ENCODE measurements around the gene AP3M1. TPM values are rescaled to one million over a fixed set of nuclear protein-coding genes. Genes with fewer than 3 reads are reported as not detected.

AP3M1 gene
- total RNA-seq, 6 experiments from 2014 or later: 41.4 to 51.5 (median 47.0) TPM

- Mint-ChIP-seq H3K27ac (peak overlapping the region; percentile 73), H3K36me3 (ENCODE audit: low read depth) (peaks cover 87% of the 10 kb centered on the region)
Measured at GRCh38 chr10:74113546-74113945, 37.1 kb downstream of the AP3M1 start.

DNA sequence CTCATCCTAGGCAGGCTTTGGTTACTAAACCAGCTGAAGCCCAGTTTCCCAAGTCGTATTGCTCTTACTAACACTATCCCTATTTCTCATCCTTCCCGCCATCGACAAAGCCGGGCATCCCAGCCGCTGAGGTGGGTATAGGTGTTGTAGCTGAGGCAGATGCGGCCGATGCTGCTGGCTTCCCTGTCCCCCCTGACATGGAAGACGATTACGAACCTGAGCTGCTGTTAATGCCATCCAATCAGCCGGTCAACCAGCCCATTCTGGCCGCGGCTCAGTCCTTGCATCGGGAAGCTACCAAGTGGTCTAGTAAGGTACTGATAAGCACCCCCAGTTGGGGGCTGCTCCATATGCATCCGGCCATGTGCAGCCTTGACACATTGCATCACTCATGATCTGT, 38.8 kb downstream of the AP3M1 start:
- H3K27ac Mint-ChIP-seq: peak overlapping the region; percentile 73

More at GRCh38 chr10:74113546-74113945, 37.1 kb downstream of the AP3M1 start:
- H3K4me1 Mint-ChIP-seq (ENCODE audit: low read depth): peaks cover 62% of the 10 kb centered on the region
- H3K4me3 Mint-ChIP-seq: peak overlapping the region; percentile 60
- peaks cover 27% of the 10 kb centered on the region for H3K27me3 Mint-ChIP-seq (ENCODE audit: insufficient read depth)
- DNase-seq: peak; percentile 50
- TF ChIP-seq, protein P1, sequence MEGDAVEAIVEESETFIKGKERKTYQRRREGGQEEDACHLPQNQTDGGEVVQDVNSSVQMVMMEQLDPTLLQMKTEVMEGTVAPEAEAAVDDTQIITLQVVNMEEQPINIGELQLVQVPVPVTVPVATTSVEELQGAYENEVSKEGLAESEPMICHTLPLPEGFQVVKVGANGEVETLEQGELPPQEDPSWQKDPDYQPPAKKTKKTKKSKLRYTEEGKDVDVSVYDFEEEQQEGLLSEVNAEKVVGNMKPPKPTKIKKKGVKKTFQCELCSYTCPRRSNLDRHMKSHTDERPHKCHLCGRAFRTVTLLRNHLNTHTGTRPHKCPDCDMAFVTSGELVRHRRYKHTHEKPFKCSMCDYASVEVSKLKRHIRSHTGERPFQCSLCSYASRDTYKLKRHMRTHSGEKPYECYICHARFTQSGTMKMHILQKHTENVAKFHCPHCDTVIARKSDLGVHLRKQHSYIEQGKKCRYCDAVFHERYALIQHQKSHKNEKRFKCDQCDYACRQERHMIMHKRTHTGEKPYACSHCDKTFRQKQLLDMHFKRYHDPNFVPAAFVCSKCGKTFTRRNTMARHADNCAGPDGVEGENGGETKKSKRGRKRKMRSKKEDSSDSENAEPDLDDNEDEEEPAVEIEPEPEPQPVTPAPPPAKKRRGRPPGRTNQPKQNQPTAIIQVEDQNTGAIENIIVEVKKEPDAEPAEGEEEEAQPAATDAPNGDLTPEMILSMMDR (IDR thresholded peaks at IDR 0.05): no peak
- no peaks in the 10 kb centered on the region; the same call in 1 of the 2 replicates for H3K9me3 Mint-ChIP-seq

GRCh38 chr10:74110120-74110519, 40.5 kb downstream of the AP3M1 start:
- H3K9me3 Mint-ChIP-seq: no peaks in the 10 kb centered on the region; the same call in 1 of the 2 replicates
- H3K27me3 Mint-ChIP-seq (ENCODE audit: insufficient read depth): peaks cover 23% of the 10 kb centered on the region
- peaks cover 76% of the 10 kb centered on the region for H3K36me3 Mint-ChIP-seq (ENCODE audit: low read depth)
- TF ChIP-seq, protein P1 (IDR thresholded peaks at IDR 0.05): no peak
- peaks cover 59% of the 10 kb centered on the region for H3K4me1 Mint-ChIP-seq (ENCODE audit: low read depth)
- peak overlapping the region; percentile 31; the same call in 1 of the 2 replicates for H3K27ac Mint-ChIP-seq
- DNase-seq: no peak
- no peak overlapping the region for H3K4me3 Mint-ChIP-seq

More for the DNA sequence above, 38.8 kb downstream of the AP3M1 start:
- H3K27me3 Mint-ChIP-seq (ENCODE audit: insufficient read depth): peaks cover 23% of the 10 kb centered on the region
- H3K9me3 Mint-ChIP-seq: no peaks in the 10 kb centered on the region; the same call in 1 of the 2 replicates
- H3K36me3 Mint-ChIP-seq (ENCODE audit: low read depth): peaks cover 82% of the 10 kb centered on the region
- peak overlapping the region; percentile 30; the same call in 1 of the 2 replicates for H3K4me3 Mint-ChIP-seq
- TF ChIP-seq, protein P1 (IDR thresholded peaks at IDR 0.05): no peak
- DNase-seq: no peak
- H3K4me1 Mint-ChIP-seq (ENCODE audit: low read depth): peaks cover 55% of the 10 kb centered on the region

- no peaks in the 10 kb centered on the region; the same call in 1 of the 2 replicates for H3K9me3 Mint-ChIP-seq
- peaks cover 75% of the 10 kb centered on the region for H3K36me3 Mint-ChIP-seq (ENCODE audit: low read depth)
- no peak for DNase-seq
- peaks cover 59% of the 10 kb centered on the region for H3K4me1 Mint-ChIP-seq (ENCODE audit: low read depth)
- H3K4me3 Mint-ChIP-seq: no peak overlapping the region
- H3K27ac Mint-ChIP-seq: peak overlapping the region; percentile 16; the same call in 1 of the 2 replicates
- peaks cover 26% of the 10 kb centered on the region for H3K27me3 Mint-ChIP-seq (ENCODE audit: insufficient read depth)
- TF ChIP-seq, protein P1 (IDR thresholded peaks at IDR 0.05): no peak
Measured at GRCh38 chr10:74109452-74109851, 41.2 kb downstream of the AP3M1 start.

DNA sequence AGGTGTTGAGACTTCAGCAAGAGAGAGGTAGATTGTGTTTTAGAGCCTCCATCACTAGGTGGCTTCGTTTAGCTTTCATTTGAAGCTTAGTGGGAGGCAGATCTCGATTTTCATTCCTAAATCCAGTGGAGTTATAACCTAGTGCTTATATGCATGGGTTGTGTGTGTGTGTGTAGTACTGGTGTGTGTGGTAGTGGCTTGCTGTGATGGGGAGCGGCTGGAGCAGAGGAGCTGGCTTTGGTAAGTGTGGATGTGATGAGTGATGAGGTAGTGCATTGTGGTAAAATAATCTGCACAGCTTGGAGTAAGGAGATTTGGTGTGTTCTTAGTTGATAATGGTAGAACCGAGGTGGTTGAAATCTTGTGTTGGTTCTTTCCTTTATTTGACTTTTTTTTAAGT, 43.2 kb downstream of the AP3M1 start:
- Mint-ChIP-seq H3K27me3 (ENCODE audit: insufficient read depth) (peaks cover 33% of the 10 kb centered on the region), H3K4me3 (no peak overlapping the region; the same call in 1 of the 2 replicates), H3K9me3 (no peaks in the 10 kb centered on the region), H3K27ac (peak overlapping the region; percentile 30), H3K4me1 (ENCODE audit: low read depth) (peaks cover 39% of the 10 kb centered on the region), H3K36me3 (ENCODE audit: low read depth) (peaks cover 72% of the 10 kb centered on the region)
- no peak for DNase-seq
- TF ChIP-seq, protein P1 (IDR thresholded peaks at IDR 0.05): no peak

Data from HFFc6 (cell line).